Muscle layer of colon (tissue), 2 donors: ENCODE measurements around the gene GLYATL2.

Experiments used
- H3K27ac ChIP-seq: one replicate; pipeline ENCODE4 v1.7.0; 2013; ENCODE audit warnings: low read depth, mild to moderate bottlenecking, low read length, moderate library complexity
- H3K27me3 ChIP-seq, 2 donors: one replicate each; pipeline ENCODE4 v1.7.0; 2013; ENCODE audit warnings: low read length in 2 of 2, mild to moderate bottlenecking in 2 of 2; ENCODE audit not compliant: insufficient read depth in 2 of 2, control insufficient read depth in 1 of 2
- H3K36me3 ChIP-seq: one replicate; pipeline ENCODE4 v1.7.0; 2013; ENCODE audit warnings: mild to moderate bottlenecking, low read length; ENCODE audit not compliant: insufficient read depth
- H3K4me1 ChIP-seq: one replicate; pipeline ENCODE4 v1.7.0; 2013; ENCODE audit warnings: mild to moderate bottlenecking, low read length; ENCODE audit not compliant: insufficient read depth
- H3K4me3 ChIP-seq, 2 donors: one replicate each; pipeline ENCODE4 v1.7.0; 2013; ENCODE audit warnings: low read length in 2 of 2, low read depth in 1 of 2, mild to moderate bottlenecking in 1 of 2, moderate library complexity in 1 of 2
- H3K9ac ChIP-seq: one replicate; pipeline ENCODE4 v1.7.0; 2013; ENCODE audit warnings: low read length
- H3K9me3 ChIP-seq: one replicate; pipeline ENCODE4 v1.7.0; 2013; ENCODE audit warnings: mild to moderate bottlenecking, low read length
- donor health status: abdominal sarcoma.
- donor health status: Adenocarcinoma of cecum.

The GLYATL2 gene

DNA sequence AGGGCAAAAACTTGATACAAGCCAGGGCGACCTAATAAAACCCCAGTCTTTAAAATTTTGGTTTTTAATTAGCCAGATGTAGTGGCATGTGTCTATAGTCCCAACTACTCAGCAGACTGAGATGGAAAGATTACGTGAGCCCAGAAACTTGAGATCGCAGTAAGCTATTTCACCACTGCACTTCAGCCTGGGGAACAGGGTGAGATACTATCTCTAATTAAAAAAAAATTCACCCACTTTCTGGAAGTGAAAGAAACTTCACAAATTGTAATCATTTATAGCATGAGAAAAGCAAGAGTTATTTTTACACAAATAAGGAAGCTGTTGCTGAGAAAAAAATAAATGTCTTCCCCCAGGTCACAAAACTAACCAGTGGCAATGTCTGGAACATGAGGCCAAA lies 882 bp upstream of the GLYATL2 start:
- Histone ChIP-seq H3K27ac (no peak overlapping the region), H3K9me3 (no peaks in the 10 kb centered on the region), H3K4me1 (no peaks in the 10 kb centered on the region), H3K36me3 (no peaks in the 10 kb centered on the region), H3K9ac (no peak overlapping the region), H3K4me3 (no peak overlapping the region), H3K27me3 (no peaks in the 10 kb centered on the region)

DNA sequence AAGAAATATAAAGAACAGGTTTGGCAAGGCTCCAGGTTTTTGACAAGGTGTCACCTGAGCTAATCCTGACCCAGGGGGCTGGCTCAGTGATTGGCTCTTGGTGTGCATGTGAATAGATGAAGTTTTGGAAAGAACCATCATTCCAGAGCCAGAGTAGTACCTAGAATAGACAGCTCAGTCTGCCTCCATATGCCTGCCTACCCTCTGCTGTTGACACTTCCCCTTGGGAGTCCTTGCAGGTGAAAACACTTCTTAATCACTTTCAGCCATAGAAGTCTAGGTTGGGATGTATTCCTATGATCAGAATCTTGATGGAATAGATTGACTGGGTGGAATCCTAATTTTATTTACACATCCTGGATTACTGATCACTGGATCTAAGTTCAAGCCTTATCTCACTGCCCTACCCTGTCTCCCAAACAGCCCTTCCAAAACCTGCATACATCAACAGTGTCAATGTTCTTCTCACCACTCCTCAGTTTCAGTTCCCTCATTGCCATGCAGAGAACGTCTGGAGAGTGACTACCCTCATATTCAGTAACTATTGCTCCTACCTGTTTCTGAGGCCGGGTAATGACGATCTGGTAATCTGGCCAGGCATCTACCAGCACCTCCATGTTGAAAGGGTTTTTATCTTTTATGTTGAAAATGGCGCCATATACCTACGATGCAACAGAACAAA lies 6.7 kb downstream of the GLYATL2 start:
- Histone ChIP-seq H3K4me3 (no peak overlapping the region), H3K4me1 (no peaks in the 10 kb centered on the region), H3K36me3 (no peaks in the 10 kb centered on the region), H3K9ac (no peak overlapping the region), H3K27me3 (no peaks in the 10 kb centered on the region), H3K9me3 (no peaks in the 10 kb centered on the region), H3K27ac (no peak overlapping the region)

DNA sequence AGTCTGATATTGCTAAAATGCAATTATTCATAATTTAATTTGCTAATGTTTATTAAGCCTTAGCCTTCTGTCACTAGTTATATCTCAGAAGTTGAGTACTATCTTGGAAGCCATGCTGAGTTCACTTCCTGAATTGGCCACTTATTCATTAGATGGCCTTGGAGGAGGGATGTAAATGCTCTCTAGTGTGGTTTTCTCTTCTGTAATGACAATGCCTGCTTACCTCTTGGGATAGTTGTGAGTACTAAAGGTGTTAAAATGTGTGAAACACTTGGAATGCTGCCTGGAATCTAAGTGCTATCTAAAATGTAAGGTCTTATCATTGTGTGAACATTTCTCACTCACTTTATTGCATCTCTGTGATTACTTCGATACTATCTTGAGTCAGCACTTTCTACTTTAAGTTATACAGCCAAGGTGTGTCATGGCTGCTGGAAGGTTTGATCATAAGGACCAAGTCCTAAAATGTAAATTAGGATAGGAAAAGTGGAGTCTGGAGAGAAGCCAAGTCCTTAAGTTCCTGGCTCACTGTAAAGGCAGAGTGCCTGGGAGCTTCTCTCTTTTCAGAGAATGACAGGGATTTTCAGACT lies 12.4 kb downstream of the GLYATL2 start:
- H3K36me3 ChIP-seq = no peaks in the 10 kb centered on the region
- no peak overlapping the region for H3K27ac ChIP-seq
- H3K9me3 ChIP-seq = no peaks in the 10 kb centered on the region
- H3K27me3 ChIP-seq = no peaks in the 10 kb centered on the region
- H3K9ac ChIP-seq = no peak overlapping the region
- H3K4me3 ChIP-seq = no peak overlapping the region
- no peaks in the 10 kb centered on the region for H3K4me1 ChIP-seq

DNA sequence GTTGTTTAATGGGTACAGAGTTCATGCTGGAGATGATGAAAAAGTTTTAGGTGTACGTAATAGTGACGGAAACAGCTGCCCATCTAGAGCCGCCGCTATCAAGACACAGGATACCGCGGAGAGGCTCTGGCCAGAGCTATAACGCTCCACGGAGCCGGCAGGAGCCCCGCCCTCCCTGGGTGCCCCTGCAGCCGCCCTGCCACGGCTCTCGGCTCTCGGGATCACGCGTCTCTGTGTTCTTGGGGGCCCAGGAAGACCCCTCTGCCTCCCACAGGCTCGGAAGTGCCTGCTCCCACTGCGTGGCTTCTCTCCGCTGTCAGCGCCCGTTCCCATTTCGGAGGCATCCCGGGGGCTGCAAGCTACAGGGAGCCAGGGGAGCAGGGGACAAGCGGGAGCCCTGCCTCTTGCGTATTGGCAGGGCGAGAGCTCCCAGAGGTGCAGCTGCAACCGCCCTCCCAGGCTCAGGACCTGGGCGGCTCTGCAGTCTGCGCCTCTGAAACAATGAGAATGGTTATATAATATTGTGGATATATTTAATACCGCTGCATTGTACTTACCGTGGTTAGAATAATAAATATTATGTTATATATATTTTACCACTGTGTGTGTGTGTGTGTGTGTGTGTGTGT lies 13.7 kb downstream of the GLYATL2 start:
- H3K36me3 ChIP-seq = no peaks in the 10 kb centered on the region
- no peaks in the 10 kb centered on the region for H3K27me3 ChIP-seq
- no peak overlapping the region for H3K27ac ChIP-seq
- H3K4me1 ChIP-seq = no peaks in the 10 kb centered on the region
- H3K9me3 ChIP-seq = no peaks in the 10 kb centered on the region
- H3K4me3 ChIP-seq = no peak overlapping the region
- no peak overlapping the region for H3K9ac ChIP-seq

GRCh38 chr11:58829786-58830185 lies 14.7 kb downstream of the GLYATL2 start:
- H3K27ac ChIP-seq = no peak overlapping the region
- H3K4me3 ChIP-seq = no peak overlapping the region
- H3K9me3 ChIP-seq = no peaks in the 10 kb centered on the region
- no peak overlapping the region for H3K9ac ChIP-seq
- no peaks in the 10 kb centered on the region for H3K4me1 ChIP-seq
- H3K36me3 ChIP-seq = no peaks in the 10 kb centered on the region
- no peaks in the 10 kb centered on the region for H3K27me3 ChIP-seq

DNA sequence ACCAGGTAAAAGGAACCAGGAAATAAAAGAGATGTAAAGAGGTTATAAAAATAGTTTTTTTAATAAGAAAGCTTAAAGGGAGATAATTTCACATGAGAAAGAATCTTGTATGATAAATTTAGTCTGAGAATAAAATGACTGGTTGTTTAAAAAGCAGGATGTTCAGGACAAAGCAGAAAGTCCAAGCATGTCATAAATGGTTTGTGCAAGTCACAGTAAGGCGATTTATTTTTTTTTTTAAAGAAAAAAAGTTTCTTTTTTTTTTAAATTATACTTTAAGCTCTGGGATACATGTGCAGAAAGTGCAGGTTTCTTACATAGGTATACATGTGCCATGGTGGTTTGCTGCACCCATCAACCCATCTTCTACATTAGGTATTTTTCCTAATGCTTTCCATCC lies 30.8 kb downstream of the GLYATL2 start:
- Histone ChIP-seq H3K9me3 (no peaks in the 10 kb centered on the region), H3K36me3 (no peaks in the 10 kb centered on the region), H3K9ac (no peak overlapping the region), H3K4me1 (no peaks in the 10 kb centered on the region), H3K27me3 (no peaks in the 10 kb centered on the region), H3K27ac (no peak overlapping the region), H3K4me3 (no peak overlapping the region)

- Histone ChIP-seq H3K27me3 (no peaks in the 10 kb centered on the region), H3K36me3 (no peaks in the 10 kb centered on the region), H3K4me3 (no peak overlapping the region), H3K9ac (no peak overlapping the region), H3K27ac (no peak overlapping the region), H3K4me1 (no peaks in the 10 kb centered on the region), H3K9me3 (no peaks in the 10 kb centered on the region)
These were observed 33.0 kb downstream of the GLYATL2 start for GRCh38 chr11:58811499-58811898.

DNA sequence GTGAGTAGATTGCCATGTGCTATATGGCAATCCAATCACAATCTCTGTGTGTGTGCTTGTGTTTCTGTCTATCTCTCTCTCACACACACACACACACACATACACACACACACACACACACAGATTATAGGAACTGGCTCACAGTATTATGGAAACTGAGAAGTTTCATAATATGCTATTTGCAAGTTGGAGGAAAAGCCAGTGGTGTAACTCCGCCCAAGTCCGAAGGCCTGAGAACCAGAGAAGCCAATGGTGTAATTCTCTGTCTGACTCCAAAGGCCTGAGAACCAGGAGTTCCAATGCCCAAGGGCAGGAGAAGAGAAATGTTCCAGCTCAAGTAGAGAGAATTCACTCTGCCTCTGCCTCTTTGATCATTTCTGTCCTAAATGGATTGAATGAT lies 37.2 kb downstream of the GLYATL2 start:
- no peak overlapping the region for H3K27ac ChIP-seq
- H3K27me3 ChIP-seq = no peaks in the 10 kb centered on the region
- H3K4me3 ChIP-seq = no peak overlapping the region
- H3K9me3 ChIP-seq = no peaks in the 10 kb centered on the region
- H3K4me1 ChIP-seq = no peaks in the 10 kb centered on the region
- H3K9ac ChIP-seq = no peak overlapping the region
- H3K36me3 ChIP-seq = no peaks in the 10 kb centered on the region

DNA sequence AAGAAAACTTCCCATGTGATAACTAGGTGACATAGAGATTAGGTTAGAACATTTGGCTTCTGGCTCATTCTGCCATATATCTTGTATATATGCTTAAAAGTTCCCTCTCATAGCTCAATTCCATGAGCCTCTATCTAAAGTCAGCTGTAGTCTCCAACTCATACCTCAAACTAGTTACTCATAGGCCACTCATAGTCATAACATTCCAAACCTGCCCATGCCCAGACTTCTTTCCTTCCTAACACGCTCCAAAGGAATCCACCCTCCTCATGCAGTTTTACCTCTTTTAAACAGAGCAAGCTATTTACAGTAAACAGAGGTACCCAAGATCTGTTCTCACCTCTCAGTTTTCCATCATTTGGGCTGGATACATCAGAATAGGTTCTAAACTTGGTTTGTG lies 39.4 kb downstream of the GLYATL2 start:
- Histone ChIP-seq H3K27ac (no peak overlapping the region), H3K4me3 (no peak overlapping the region), H3K4me1 (no peaks in the 10 kb centered on the region), H3K9me3 (no peaks in the 10 kb centered on the region), H3K9ac (no peak overlapping the region), H3K27me3 (no peaks in the 10 kb centered on the region), H3K36me3 (no peaks in the 10 kb centered on the region)

- Histone ChIP-seq H3K9me3 (no peaks in the 10 kb centered on the region), H3K27ac (no peak overlapping the region), H3K36me3 (no peaks in the 10 kb centered on the region), H3K27me3 (no peaks in the 10 kb centered on the region), H3K4me3 (no peak overlapping the region), H3K4me1 (no peaks in the 10 kb centered on the region), H3K9ac (no peak overlapping the region)
These were observed 42.4 kb downstream of the GLYATL2 start for GRCh38 chr11:58801974-58802545.

- no peak overlapping the region for H3K4me3 ChIP-seq
- H3K9ac ChIP-seq = no peak overlapping the region
- no peaks in the 10 kb centered on the region for H3K27me3 ChIP-seq
- no peaks in the 10 kb centered on the region for H3K9me3 ChIP-seq
- no peaks in the 10 kb centered on the region for H3K4me1 ChIP-seq
- no peak overlapping the region for H3K27ac ChIP-seq
- no peaks in the 10 kb centered on the region for H3K36me3 ChIP-seq
These were observed 43.2 kb downstream of the GLYATL2 start for GRCh38 chr11:58801302-58801701.
